ENCODE data around the gene CELA2A.

CELA2A gene

DNA sequence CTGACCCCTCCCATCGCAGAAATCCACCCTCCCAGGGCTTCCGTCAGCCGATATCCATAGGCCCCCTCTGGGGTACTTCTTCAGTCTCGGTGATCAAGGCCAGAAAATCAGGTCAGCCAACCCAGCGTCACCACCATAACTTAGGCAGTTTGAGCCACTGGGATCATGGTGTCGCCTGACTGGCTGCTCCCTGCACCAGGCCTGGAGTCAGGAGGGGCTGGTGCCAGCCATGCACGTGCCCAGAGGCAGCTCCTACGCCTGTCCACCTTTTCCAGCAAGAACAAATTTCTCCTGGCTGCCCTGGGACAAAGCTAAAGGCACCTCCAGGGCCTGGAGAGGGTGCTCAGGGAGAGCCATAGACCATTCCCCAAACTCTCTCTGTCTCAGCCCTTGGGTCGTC, 23.1 kb upstream of the CELA2A start:
- no peak for TF ChIP-seq CTCF (IDR thresholded peaks at IDR 0.05)

- no peak for TF ChIP-seq CTCF (IDR thresholded peaks at IDR 0.05)
These were observed 21.1 kb upstream of the CELA2A start for GRCh38 chr1:15435239-15436077.

GRCh38 chr1:15436881-15437442, 19.6 kb upstream of the CELA2A start:
- TF ChIP-seq CTCF (IDR thresholded peaks at IDR 0.05): no peak

DNA sequence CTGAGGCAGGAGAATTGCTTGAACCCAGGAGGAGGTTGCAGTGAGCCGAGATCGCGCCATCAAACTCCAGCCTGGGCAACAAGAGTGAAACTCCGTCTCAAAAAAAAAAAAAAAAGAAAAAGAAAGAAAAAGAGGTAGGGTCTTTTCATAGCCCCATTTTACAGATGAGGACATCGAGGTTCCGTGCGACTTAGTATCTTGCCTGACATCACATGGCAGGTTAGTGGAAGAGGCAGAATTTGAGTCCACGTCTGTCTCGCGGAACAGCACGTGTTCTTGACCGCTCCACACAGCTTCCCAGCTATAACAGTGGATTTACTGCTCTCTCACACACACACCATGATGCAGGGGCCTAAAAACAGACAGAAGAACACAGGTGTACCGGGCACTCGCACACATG, 17.2 kb upstream of the CELA2A start:
- TF ChIP-seq CTCF (IDR thresholded peaks at IDR 0.05): no peak

DNA sequence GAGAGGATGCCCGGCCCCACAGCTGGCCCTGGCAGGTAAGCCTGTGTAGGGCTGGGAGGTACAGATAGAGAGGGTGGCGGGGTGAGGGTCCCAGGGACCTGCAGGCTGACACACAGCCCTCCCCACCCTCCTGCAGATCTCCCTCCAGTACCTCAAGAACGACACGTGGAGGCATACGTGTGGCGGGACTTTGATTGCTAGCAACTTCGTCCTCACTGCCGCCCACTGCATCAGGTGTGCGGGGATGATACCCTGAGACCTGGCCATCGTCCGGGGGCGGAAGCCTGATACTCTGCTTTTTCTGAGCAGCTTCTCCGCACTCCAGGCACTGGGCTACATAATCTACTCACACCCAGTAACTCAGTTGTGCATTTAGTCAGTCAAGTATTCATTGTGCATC, 16.2 kb upstream of the CELA2A start:
- TF ChIP-seq CTCF (IDR thresholded peaks at IDR 0.05): no peak

DNA sequence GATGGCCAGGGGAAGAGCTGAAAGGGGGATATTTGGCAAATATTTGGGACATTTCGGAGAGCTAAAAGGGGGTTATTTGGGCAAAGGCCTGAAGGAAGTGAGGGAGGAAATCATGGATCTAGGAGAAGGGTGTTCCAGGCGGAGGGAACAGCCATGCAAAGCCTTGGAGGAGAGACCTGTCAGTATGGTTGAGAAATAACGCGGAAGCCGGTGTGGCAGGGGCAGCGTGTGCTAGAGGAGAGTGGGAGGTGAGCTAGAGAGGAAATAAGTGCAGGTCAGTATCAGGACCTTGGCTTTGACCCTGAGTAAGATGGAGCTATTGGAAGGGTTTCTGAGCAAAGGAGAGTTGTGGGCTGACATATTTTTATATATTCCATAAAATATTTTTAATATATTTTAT, 15.3 kb upstream of the CELA2A start:
- no peak for TF ChIP-seq CTCF (IDR thresholded peaks at IDR 0.05)

DNA sequence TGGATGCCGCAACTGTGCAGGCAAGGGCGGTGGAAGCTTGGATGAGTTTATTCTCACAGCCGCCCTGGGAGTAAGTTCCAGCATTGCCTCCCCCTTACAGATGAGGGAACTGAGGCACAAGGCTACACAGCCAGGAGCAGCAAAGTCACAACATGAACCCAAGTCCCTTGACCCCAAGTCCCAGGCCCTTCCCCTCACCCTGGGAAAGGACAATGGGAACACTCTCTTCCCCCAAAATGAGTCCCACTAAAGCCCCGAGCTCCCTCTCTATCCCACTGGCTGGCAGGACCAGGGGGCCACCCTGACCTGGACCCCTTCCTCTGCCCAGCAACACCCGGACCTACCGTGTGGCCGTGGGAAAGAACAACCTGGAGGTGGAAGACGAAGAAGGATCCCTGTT, 14.4 kb upstream of the CELA2A start:
- no peak for TF ChIP-seq CTCF (IDR thresholded peaks at IDR 0.05)

All from LNCAP (cell line).